Inferior parietal cortex (tissue), 1 donor: ENCODE data around the gene RIPK4.

Experiments used
- DNase-seq: peaks from one replicate; pipeline ENCODE4 v3.0.0-alpha.2; 2016; ENCODE audit errors: extremely low spot score

RIPK4 gene

GRCh38 chr21:41691205-41692184 lies 75.4 kb downstream of the RIPK4 start:
- DNase-seq: peak; percentile 47
